NCI-H1694 treated with DMSO at 0.1 percent for 48 hours (cell line): ENCODE results near the gene FZR1.
"Not testable (repeated sequence)": the region's sequence is repeated elsewhere in the genome, so short reads cannot be mapped to it uniquely, and the experiment has no call there.

Experiments
- DNase-seq: peaks from one replicate; lab custom pipeline; 2025; lab: John Stamatoyannopoulos, UW

FZR1 gene

DNA sequence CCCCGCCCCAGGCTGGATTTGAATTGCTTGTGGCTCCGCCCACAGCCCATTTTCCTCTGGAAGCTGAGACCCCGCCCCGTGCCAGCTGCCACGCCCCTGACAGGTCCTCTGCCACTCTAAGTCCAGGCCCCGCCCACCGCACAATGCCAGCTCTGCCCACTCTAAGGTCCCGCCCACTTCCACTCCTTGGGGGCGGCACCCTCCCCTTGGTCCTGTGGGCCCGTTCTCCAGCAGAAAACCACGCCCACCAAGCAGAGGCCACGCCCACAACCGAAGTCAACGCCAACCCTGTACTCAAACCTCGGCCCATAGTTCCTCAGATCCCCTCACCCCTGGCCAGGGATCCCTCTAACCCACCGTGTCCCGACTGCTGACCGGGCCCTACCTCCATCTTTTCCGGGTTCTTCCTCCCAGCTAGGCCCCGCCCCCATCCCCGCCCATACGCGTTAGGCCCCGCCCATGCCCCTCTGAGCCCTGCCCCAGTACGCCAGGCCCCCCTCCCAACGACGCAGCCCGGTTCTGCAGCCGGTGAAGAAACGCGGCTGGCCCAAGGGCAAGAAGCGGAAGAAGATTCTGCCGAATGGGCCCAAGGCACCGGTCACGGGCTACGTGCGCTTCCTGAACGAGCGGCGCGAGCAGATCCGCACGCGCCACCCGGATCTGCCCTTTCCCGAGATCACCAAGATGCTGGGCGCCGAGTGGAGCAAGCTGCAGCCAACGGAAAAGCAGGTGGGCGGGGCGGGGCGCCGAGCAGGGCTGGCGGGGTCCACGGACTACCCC lies 67.9 kb downstream of the FZR1 start:
- peak; percentile 39 for DNase-seq

DNA sequence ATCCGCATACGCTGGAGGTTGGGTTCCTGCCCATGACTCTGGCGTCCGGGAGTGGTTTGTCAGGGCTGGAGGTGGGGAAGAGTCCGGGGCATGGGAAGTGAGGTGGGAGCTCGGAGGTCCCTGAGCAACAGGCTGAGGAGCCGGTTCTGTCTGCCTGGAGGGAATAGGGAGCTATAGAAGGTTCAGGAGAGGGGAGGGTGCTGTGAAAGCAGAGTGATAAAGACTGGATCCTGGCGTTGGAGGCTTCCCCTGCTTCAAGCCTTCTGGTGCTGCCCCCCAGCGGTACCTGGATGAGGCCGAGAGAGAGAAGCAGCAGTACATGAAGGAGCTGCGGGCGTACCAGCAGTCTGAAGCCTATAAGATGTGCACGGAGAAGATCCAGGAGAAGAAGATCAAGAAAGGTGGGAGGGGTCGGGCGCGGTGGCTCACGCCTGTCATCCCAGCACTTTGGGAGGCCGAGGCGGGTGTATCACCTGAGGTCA lies 69.2 kb downstream of the FZR1 start:
- DNase-seq: peak; percentile 28

DNA sequence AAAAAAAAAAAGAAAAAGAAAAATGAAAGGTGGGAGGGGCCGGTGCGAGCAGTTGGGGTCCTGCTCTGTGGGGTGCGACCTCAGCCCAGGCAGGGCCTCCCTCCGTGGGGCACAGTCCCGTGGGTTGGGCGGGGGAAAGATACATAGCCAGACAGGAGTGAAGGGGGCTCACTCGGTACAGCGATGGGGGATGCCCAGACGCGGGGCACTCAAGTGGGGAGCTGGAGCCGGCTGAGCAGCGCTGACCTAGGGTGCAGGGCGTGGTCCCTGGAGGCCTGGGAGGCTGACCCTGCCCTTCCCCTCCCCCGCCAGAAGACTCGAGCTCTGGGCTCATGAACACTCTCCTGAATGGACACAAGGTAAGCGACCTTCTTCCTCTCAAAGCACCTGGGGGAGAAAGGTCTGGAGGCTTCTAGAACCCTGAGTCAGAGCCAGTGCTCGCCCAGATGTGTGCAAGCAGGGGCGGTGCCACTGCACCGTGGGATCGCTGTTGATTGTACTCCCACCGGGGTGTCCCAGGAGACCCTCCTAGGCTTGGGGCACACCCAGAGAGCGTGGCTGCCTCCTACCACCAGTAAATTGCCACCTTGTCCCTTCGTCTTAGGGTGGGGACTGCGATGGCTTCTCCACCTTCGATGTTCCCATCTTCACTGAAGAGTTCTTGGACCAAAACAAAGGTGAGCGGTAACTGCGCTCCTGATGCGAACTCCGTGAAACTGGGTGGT lies 70.0 kb downstream of the FZR1 start:
- no peak for DNase-seq

DNA sequence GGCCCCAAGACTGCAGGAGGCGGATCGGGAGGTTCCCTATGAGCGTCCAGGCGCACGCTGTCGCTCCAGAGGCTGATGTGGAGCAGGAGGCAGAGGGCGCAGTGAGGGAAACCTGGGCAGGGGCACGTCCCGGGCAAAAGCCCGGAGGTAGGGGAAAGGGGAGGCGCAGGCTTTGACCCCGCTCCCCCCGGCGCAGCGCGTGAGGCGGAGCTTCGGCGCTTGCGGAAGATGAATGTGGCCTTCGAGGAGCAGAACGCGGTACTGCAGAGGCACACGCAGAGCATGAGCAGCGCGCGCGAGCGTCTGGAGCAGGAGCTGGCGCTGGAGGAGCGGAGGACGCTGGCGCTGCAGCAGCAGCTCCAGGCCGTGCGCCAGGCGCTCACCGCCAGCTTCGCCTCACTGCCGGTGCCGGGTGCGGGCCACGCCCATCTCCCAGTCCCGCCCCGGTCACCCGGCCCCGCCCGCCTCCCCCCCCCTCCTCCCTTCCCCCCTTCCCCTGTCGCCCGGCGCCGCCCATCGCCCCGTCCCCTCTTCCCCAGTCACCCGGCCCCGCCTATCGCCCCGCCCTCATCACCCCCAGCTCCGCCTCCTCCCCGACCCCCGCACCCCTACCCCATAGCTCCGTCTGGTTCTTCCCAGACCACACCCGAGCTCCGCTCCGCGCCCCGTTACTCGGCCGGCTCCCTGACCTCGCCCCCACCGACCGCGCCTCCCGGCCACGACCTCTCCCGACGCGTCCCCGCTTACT lies 70.8 kb downstream of the FZR1 start:
- DNase-seq: no peak

DNA sequence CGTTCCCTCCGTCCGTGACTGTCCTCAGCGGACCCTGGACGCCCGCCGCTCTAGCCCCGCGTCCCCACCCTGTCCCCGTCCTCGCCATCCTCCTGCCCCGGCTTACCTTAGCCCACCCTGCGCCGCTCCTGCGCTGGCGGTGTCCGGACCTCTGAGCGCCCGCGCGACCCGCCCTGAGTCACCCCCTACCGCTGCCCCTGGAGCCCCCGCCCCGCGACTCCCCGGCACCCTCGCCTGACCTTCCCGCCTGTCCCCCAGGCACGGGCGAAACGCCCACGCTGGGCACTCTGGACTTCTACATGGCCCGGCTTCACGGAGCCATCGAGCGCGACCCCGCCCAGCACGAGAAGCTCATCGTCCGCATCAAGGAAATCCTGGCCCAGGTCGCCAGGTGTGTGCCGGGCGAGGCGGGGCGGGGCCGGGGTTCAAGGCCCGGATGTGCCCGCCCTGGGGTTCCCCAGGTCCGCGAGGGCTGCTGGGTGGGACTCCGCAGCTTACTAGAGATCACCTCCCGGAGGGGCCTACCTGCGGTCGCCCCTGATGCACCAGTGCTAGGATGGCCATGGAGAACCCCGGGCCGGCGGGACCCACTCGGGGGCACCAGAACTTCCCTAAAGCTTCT lies 71.7 kb downstream of the FZR1 start:
- no peak for DNase-seq

DNA sequence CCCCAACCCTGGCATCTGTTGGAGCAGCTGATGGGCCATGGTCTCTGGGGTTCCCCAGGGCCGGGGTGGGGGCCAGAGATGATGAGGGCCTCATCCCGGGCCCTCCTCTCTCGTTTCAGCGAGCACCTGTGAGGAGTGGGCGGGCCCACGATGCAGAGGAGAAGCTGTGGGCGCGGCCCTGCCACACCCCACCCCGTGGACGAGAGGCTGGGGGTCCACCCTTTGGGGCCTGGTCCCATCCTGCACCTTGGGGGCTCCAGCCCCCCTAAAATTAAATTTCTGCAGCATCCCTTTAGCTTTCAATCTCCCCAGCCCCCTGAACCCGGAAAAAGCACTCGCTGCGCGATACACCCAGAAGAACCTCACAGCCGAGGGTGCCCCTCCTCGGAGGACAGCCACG lies 72.3 kb downstream of the FZR1 start:
- DNase-seq: no peak

DNA sequence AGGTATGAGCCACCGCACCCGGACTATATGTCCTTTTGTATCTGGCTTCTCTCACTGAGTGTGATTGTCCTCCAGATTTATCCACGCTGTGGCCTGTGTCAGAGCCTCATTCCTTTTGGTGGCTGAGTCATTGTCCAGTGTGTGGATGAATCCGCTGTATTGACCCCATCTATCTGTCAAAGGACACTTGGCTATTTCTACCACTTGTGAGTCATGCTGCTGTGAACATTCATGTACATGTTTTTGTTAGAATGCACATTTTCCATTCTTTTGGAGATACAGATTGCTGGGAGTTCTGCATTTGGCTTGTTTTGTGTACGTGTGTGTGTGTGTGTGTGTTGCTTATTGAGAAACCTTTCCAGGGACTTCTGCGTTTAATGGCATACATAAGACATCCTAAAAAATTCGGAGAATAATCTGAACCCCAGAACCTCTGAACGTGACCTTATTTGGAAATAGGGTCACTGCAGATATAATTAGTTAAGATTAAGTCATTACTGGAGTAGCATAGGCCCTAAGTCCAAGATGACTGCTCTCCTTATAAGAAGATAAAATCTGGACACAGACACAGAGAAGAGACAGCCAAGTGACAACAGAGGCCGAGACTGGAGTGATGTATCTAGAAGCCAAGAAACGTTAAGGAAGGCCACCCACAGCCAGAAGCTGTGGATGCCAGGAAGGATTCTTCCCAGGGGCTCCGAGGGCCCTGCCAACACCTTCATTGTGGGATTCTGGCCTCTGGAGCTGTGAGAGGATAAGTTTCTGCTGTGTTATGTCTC lies 74.2 kb downstream of the FZR1 start:
- no peak for DNase-seq

DNA sequence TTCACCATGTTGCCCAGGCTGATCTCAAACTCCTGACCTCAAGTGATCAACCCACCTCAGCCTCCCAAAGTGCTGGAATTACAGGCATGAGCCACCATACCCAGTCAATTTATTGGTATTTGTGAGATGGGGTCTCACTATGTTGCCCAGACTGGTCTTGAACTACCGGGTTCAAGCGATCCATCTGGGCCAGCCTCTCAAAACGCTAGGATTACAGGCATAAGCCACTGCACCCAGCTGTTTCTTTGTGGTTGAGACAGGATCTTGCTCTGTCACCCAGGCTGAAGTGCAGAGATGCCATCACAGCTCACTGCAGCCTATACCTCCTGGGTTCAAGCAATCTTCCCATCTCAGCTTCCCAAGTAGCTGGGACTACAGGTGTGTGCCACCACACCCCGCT lies 75.7 kb downstream of the FZR1 start:
- not testable (repeated sequence) for DNase-seq

DNA sequence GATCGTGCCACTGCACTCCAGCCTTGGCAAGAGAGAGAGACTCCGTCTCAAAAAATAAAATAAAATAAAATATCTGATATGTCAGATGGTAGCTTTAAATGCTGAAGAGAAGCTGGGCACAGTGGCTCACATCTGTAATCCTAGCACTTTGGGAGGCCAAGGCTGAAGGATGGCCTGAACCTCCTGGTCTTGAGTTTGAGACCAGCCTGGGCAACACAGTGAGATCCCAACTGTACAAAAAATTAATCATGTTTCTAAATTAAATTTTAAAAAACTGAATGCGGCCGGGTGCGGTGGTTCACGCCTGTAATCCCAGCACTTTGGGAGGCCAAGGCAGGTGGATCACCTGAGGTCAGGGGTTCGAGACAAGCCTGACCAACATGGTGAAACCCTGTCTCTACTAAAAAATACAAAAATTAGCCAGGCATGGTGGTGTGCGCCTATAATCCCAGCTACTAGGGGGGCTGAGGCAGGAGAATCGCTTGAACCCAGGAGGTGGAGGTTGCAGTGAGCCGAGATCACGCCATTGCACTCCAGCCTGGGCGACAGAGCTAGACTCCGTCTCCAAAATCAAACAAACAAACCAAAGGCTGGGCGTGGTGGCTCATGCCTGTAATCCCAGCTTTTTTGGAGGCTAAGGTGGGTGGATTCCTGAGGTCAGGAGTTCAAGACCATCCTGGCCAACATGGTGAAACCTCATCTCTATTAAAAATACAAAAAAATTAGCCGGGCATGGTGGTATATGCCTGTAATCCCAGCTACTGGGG lies 78.1 kb downstream of the FZR1 start:
- DNase-seq: not testable (repeated sequence)

DNA sequence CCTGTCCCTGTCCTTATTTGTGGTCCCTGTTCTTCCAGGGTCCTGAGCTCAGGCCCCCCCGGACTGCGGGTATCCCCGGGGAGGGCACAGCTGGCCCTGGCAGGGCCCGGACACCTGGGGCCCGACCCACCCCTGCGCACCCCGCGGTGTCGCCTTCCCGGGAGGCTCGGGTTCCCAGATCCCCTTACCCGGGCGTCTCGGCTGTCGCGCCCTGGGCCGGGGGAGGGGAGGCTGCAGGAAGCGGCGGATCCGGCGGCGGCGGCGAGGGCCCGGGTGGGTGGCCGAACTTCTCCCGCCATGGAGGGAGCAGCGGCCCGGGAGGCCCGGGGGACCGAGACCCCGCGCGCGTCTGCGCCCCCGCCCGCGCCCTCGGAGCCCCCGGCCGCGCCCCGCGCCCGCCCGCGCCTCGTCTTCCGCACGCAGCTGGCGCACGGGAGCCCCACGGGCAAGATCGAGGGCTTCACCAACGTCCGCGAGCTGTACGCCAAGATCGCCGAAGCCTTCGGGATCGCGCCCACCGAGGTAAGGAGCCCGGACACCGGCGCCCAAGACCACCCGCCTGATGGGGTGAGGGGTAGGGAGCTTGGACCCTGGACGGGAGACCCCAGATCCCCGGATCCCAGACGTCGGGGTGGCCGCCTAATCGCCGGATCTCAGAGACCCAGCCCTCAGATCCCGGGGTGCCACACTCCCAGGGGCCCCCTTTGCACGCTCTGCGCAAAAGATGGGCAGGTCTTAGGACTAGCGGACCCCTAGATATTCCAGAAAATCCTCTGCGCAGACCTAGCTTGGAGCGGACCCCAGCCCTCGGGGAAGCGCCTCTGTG lies 79.4 kb downstream of the FZR1 start, which contains the start of gene GIPC3:
Gene GIPC3, plus strand, starts transcription at position 178 of the 826 bp plus-strand sequence. Its CDS starts 120 bp downstream, at position 298.
- DNase-seq: no peak

DNA sequence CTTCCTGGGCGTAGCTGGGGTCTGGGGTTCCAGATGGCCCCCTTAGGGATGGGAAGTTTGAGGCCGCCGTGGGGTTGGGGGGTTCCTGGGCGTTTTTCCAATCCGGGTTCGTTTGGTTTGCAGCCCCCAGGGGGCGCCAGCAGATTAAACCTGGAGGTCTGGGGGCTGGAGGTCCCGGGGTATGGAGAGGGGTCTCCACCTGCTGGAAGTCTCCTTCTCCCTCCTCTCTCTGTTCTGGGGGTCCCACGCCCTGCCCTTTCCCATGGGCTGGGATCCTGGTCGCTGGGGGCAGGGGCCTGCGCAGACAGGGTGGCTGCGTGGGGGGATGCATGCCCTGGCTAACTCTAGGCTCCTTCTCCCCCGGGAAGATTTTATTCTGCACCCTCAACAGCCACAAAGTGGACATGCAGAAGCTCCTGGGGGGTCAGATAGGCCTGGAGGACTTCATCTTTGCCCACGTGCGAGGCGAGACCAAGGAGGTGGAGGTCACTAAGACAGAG lies 80.1 kb downstream of the FZR1 start:
- DNase-seq: no peak

DNA sequence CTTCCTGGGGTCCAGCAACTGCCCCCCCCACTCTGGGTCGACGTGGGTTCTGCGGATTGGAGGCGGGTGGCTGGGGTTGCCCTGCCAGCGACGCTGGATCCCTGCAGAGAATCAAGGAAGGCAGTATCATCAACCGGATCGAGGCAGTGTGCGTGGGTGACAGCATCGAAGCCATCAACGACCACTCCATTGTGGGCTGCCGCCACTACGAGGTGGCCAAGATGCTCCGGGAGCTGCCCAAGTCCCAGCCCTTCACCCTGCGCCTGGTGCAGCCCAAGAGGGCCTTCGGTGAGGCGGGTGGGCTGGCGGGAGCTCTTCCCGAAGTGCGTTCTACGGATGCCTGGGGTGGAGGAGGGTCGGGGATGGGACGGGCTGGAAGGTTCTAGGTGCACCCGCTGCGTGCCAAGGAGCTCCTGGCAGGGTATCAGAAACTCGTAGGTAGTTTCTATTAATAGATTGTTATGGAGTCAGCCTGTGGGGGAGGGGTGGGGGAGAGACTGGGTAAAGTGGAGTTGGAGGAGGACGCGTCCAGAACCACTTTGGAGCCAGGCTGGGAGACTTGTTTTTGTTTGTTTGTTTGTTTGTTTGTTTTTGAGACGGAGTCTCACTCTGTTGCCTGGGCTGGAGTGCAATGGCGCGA lies 80.7 kb downstream of the FZR1 start:
- no peak for DNase-seq
